NCI-H2196 treated with DMSO at 0.1 percent for 48 hours (cell line): ENCODE measurements around the gene CBX2.

Source experiments
- DNase-seq: peaks from one replicate; lab custom pipeline; 2025; ENCODE audit not compliant: unreplicated experiment; lab: John Stamatoyannopoulos, UW

CBX2 gene

GRCh38 chr17:79777894-79778503 is at the start of gene CBX2:
Gene CBX2, plus strand, starts transcription at chr17:79778148. Its CDS starts 88 bp downstream, at chr17:79778236.
- DNase-seq, result peak; percentile 80

GRCh38 chr17:79728169-79728907 is 49.6 kb upstream of the CBX2 start:
- peak; percentile 90 for DNase-seq

GRCh38 chr17:79728908-79729471 is 49.0 kb upstream of the CBX2 start:
- DNase-seq, result no peak

GRCh38 chr17:79729761-79730160 is 48.2 kb upstream of the CBX2 start:
- DNase-seq, result no peak

GRCh38 chr17:79730437-79730768 is 47.5 kb upstream of the CBX2 start:
- DNase-seq, result no peak

GRCh38 chr17:79730769-79731483 is 47.0 kb upstream of the CBX2 start, which contains the start of gene ENPP7:
Gene ENPP7, plus strand, starts transcription at chr17:79730943. Its CDS starts 197 bp downstream, at chr17:79731140.
- DNase-seq, result no peak

- DNase-seq, result no peak
These were observed 45.7 kb upstream of the CBX2 start for GRCh38 chr17:79732254-79732653.

- DNase-seq, result no peak
These were observed 44.9 kb upstream of the CBX2 start for GRCh38 chr17:79732804-79733691.

GRCh38 chr17:79733692-79734070 is 44.3 kb upstream of the CBX2 start:
- no peak for DNase-seq

- no peak for DNase-seq
These were observed 42.9 kb upstream of the CBX2 start for GRCh38 chr17:79735096-79735495.

- DNase-seq, result no peak
These were observed 40.7 kb upstream of the CBX2 start for GRCh38 chr17:79737046-79737921.

GRCh38 chr17:79737922-79738578 is 39.9 kb upstream of the CBX2 start:
- DNase-seq, result no peak

- DNase-seq, result no peak
These were observed 39.3 kb upstream of the CBX2 start for GRCh38 chr17:79738643-79739042.

- no peak for DNase-seq
These were observed 38.5 kb upstream of the CBX2 start for GRCh38 chr17:79739148-79740062.

- peak; percentile 39 for DNase-seq
These were observed 37.5 kb upstream of the CBX2 start for GRCh38 chr17:79740413-79740812.

GRCh38 chr17:79741401-79741750 is 36.6 kb upstream of the CBX2 start:
- DNase-seq, result no peak

GRCh38 chr17:79741751-79742588 is 36.0 kb upstream of the CBX2 start:
- peak; percentile 56 for DNase-seq

GRCh38 chr17:79742589-79742918 is 35.4 kb upstream of the CBX2 start:
- no peak for DNase-seq
